ENCODE measurements around the gene RGP1.
A peak's percentile ranks its signal among the peaks of the same experiment; 100 is the strongest.

RGP1 gene

DNA sequence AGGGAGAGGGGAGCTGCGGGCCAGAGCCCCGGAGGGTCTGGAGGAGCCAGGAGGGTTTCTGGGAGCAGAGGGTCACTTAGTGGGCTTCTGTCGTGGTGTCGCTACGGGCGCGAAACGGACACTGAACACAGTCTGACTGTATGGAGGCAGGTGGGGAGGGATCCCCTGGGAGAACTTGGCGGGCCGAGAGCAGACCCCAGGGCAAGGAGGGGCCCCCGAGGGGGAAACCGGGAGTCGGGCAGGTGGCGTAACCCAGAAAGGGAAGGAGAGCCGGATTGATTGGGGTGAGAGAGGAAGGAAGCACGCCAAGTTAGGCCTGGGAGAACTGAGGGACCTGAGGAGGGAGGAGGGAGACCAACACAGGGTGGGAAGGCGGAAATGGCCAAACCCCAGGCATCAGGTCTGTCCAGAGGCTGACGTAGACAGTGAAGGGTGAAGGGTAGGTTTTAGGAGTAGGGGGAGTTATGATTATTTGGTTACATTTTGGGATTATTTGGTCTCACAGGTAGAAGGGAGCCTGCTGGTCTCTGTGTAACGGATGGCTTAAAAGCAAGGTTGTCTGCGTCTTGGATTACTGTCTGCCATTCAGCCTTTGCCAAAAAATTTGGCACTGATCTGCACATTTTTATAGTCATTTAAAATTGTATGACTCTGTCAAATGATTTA is 8.3 kb downstream of the RGP1 start:
- peak overlapping the region; percentile 50 for H3K4me3 ChIP-seq (replicated peaks; ENCODE audit: low read depth, low read length)
- no peak for DNase-seq (ENCODE audit: extremely low read depth, low read depth)
- no peak for TF ChIP-seq CTCF (IDR thresholded peaks at IDR 0.05; ENCODE audit: low read depth, low read length, missing control alignments)

- no peak for TF ChIP-seq CTCF (IDR thresholded peaks at IDR 0.05; ENCODE audit: low read depth, low read length, missing control alignments)
- DNase-seq (ENCODE audit: extremely low read depth, low read depth): no peak
- H3K4me3 ChIP-seq (replicated peaks; ENCODE audit: low read depth, low read length): no peak overlapping the region
These were observed 8.8 kb downstream of the RGP1 start for GRCh38 chr9:35757892-35758275.

- TF ChIP-seq CTCF (IDR thresholded peaks at IDR 0.05; ENCODE audit: low read depth, low read length, missing control alignments): no peak
- H3K4me3 ChIP-seq (replicated peaks; ENCODE audit: low read depth, low read length): no peak overlapping the region
- DNase-seq (ENCODE audit: extremely low read depth, low read depth): no peak
These were observed 9.5 kb downstream of the RGP1 start for GRCh38 chr9:35758475-35759050.

DNA sequence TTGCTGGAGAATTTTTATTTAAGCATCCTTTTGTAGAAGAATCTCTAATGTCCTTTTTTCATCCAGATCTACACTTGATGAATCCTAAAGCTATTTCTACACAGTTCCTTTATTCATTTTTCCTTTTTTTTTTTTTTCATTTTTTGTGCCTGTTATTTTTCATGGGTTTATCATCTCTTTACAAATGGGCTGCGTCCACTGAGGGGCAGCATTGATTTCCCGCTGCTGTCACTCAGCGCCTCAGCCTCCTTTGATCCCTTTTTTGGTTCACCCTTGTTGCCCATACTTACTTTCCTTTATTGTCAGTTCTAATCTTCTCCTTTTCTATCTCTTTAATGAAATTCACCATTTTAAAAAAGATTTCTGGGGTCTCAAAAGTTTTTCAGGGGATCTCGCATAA is 10.7 kb downstream of the RGP1 start:
- DNase-seq (ENCODE audit: extremely low read depth, low read depth): no peak
- no peak for TF ChIP-seq CTCF (IDR thresholded peaks at IDR 0.05; ENCODE audit: low read depth, low read length, missing control alignments)

GRCh38 chr9:35760651-35761050 is 11.6 kb downstream of the RGP1 start:
- DNase-seq (ENCODE audit: extremely low read depth, low read depth): no peak
- TF ChIP-seq CTCF (IDR thresholded peaks at IDR 0.05; ENCODE audit: low read depth, low read length, missing control alignments): no peak

More for the DNA sequence above, 10.7 kb downstream of the RGP1 start:
- no peak overlapping the region for H3K4me3 ChIP-seq (replicated peaks; ENCODE audit: low read depth, low read length)

DNA sequence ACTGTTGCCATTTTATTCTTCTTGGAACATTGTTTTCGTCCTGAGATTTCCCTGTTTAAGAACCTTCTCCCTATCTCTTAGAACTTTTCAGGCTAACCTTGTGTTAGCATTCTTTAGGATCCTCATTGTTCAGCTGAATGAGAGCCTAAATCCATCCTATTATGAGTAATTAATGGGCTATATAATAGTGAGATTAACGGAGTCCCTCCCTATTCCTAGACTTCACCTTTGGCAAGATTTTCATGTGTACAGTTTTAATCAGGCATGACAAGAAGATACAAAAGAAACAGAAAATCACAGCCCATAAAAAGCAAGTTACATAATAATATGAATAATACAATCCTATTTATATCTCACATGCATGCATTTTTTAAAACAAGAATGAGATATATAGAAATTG is 14.1 kb downstream of the RGP1 start:
- no peak overlapping the region for H3K4me3 ChIP-seq (replicated peaks; ENCODE audit: low read depth, low read length)
- no peak for TF ChIP-seq CTCF (IDR thresholded peaks at IDR 0.05; ENCODE audit: low read depth, low read length, missing control alignments)

More at GRCh38 chr9:35760651-35761050, 11.6 kb downstream of the RGP1 start:
- no peak overlapping the region for H3K4me3 ChIP-seq (replicated peaks; ENCODE audit: low read depth, low read length)

More for the DNA sequence above, 14.1 kb downstream of the RGP1 start:
- DNase-seq (ENCODE audit: extremely low read depth, low read depth): no peak
